Lung (tissue), 12 donors: Measurements from ENCODE around the gene KIZ. TPM values are rescaled to one million over a fixed set of nuclear protein-coding genes. Genes with fewer than 3 reads are reported as not detected.

Source experiments
- ATAC-seq: fragments of 200-7000 bp; cut with Tn5 transposase; one replicate; pipeline ENCODE4 v1.9.1; 2020; ENCODE audit warnings: moderate number of reproducible peaks; ENCODE audit not compliant: insufficient read depth, low FRiP score
- DNase-seq, 3 donors: peaks; one replicate each; pipeline ENCODE4 v3.0.0-alpha.2; 2013 to 2017
- H3K27ac ChIP-seq, 2 donors: one replicate each; pipeline ENCODE4 v1.5.1; 2013; ENCODE audit warnings: mild to moderate bottlenecking in 2 of 2, moderate library complexity in 2 of 2, control low read depth in 1 of 2, inconsistent platforms in 1 of 2, low read depth in 1 of 2, low read length in 1 of 2
- H3K27me3 ChIP-seq, 3 donors: one replicate each; pipeline ENCODE4 v1.5.1; 2013; ENCODE audit warnings: low read length in 2 of 3; ENCODE audit not compliant: control insufficient read depth in 3 of 3, insufficient read depth in 3 of 3
- H3K36me3 ChIP-seq, 4 donors: one replicate each; pipeline ENCODE4 v1.5.1; 2013; ENCODE audit warnings: low read length in 4 of 4, mild to moderate bottlenecking in 1 of 4, moderate library complexity in 1 of 4; ENCODE audit not compliant: control insufficient read depth in 4 of 4, insufficient read depth in 4 of 4
- H3K4me1 ChIP-seq, 5 donors: one replicate each; pipeline ENCODE4 v1.5.1; 2013; ENCODE audit warnings: low read length in 5 of 5, mild to moderate bottlenecking in 2 of 5, moderate library complexity in 1 of 5; ENCODE audit not compliant: control insufficient read depth in 5 of 5, insufficient read depth in 5 of 5
- H3K4me3 ChIP-seq: one replicate; pipeline ENCODE4 v1.5.1; 2013; ENCODE audit warnings: mild to moderate bottlenecking, control low read depth, moderate library complexity
- H3K9ac ChIP-seq, 2 donors: one replicate each; pipeline ENCODE4 v1.5.1; 2013; ENCODE audit warnings: low read length in 2 of 2, control low read depth in 1 of 2; ENCODE audit not compliant: insufficient read depth in 1 of 2
- H3K9me3 ChIP-seq, 4 donors: one replicate each; pipeline ENCODE4 v1.5.1; 2013; ENCODE audit warnings: low read length in 3 of 4, mild to moderate bottlenecking in 1 of 4, moderate library complexity in 1 of 4; ENCODE audit not compliant: control insufficient read depth in 4 of 4, insufficient read depth in 3 of 4
- whole genome bisulfite sequencing, 2 donors: extraction: QIAGEN DNeasy Blood & Tissue Kit; methylation state at CpG; one replicate each; pipeline ENCODE4 v1.1.7; 2013; 5-methylcytosine and 5-hydroxymethylcytosine counted together
- polyA plus RNA-seq, 2 donors: library from polyadenylated mRNA; stranded (reverse); fragments of 200-250 nt; gene quantifications; one replicate each; pipeline ENCODE4 v1.2.1, GENCODE V29; 2013
- total RNA-seq, 2 donors: library from RNA; depleted of rRNA in 1 of 2; stranded (reverse); fragments of >200 nt in 1 of 2; gene quantifications; one replicate each; pipeline ENCODE4 v1.2.1, GENCODE V29; 2014 to 2021
- TF ChIP-seq, protein P1 (sequence below): IDR thresholded peaks from 2 replicates; pipeline ENCODE4 v1.5.1; 2012; ENCODE audit warnings: mild to moderate bottlenecking; ENCODE audit errors: control extremely low read depth, extremely low read depth
- donor health status: control.
- donor health status: control.
- donor health status: Bipolar disorder and iron deficiency.
- donor health status: healthy.
- donor health status: DM: yes; HTN: yes; CAD: no.

The KIZ gene
- total and polyA plus RNA-seq, 4 donors = 4.1 to 22.5 (median 9.1) TPM

- peaks cover 12 to 78% (median 54%) of the 10 kb centered on the region in 3 donors for H3K27me3 ChIP-seq
- TF ChIP-seq, protein P1, sequence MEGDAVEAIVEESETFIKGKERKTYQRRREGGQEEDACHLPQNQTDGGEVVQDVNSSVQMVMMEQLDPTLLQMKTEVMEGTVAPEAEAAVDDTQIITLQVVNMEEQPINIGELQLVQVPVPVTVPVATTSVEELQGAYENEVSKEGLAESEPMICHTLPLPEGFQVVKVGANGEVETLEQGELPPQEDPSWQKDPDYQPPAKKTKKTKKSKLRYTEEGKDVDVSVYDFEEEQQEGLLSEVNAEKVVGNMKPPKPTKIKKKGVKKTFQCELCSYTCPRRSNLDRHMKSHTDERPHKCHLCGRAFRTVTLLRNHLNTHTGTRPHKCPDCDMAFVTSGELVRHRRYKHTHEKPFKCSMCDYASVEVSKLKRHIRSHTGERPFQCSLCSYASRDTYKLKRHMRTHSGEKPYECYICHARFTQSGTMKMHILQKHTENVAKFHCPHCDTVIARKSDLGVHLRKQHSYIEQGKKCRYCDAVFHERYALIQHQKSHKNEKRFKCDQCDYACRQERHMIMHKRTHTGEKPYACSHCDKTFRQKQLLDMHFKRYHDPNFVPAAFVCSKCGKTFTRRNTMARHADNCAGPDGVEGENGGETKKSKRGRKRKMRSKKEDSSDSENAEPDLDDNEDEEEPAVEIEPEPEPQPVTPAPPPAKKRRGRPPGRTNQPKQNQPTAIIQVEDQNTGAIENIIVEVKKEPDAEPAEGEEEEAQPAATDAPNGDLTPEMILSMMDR = no peak
- 30 to 31% methylated on average over 14 of the region's 14 CpGs for WGBS, 2 donors
Measured at GRCh38 chr20:21090111-21090618, 35.7 kb upstream of the KIZ start.

DNA sequence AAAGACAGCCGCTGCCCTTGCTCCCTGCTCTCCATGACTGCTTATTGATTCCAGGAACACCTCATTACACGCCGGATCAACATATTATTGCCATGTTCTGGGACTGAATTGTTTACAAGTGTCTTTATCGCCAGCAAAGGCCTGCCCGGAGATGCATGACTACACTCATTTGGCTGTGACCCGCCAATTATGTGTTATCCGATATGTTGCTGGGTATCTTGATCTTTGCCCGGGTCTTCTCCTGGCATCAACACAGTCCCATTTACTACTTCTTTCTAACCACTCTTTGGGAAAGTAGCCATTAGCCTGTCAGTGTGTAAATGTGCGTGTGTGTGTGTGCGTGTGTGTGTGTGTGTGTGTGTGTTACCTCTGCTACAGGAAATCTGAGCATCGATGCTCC is 35.2 kb upstream of the KIZ start:
- Histone ChIP-seq H3K4me1 (peaks cover 0 to 8% (median 6%) of the 10 kb centered on the region in 5 donors), H3K27me3 (peaks cover 12 to 83% (median 59%) of the 10 kb centered on the region in 3 donors), H3K9me3 (no peaks in the 10 kb centered on the region), H3K36me3 (no peaks in the 10 kb centered on the region), H3K27ac (no peak overlapping the region), H3K9ac (no peak overlapping the region), H3K4me3 (no peak overlapping the region)
- TF ChIP-seq, protein P1 = no peak
- peak; percentile 30 to 57 (median 43) for DNase-seq
- no peak for ATAC-seq
- 70 to 71% methylated on average over 11 of the region's 11 CpGs for WGBS, 2 donors

More at GRCh38 chr20:21090111-21090618, 35.7 kb upstream of the KIZ start:
- no peak overlapping the region for H3K9ac ChIP-seq
- DNase-seq = peak; percentile 13 to 19 (median 18)
- H3K9me3 ChIP-seq = no peaks in the 10 kb centered on the region
- no peak for ATAC-seq
- H3K27ac ChIP-seq = no peak overlapping the region
- H3K4me1 ChIP-seq = peaks cover 0 to 8% (median 6%) of the 10 kb centered on the region in 5 donors
- H3K4me3 ChIP-seq = no peak overlapping the region
- H3K36me3 ChIP-seq = no peaks in the 10 kb centered on the region

- TF ChIP-seq, protein P1 = no peak
- peaks cover 0 to 8% (median 6%) of the 10 kb centered on the region in 5 donors for H3K4me1 ChIP-seq
- WGBS, 2 donors = 74 to 78% methylated on average over 3 of the region's 3 CpGs
- H3K9me3 ChIP-seq = no peaks in the 10 kb centered on the region
- H3K27ac ChIP-seq = no peak overlapping the region
- H3K36me3 ChIP-seq = no peaks in the 10 kb centered on the region
- ATAC-seq (no peak), DNase-seq (no peak)
- H3K4me3 ChIP-seq = no peak overlapping the region
- H3K27me3 ChIP-seq = peaks cover 12 to 94% (median 74%) of the 10 kb centered on the region in 3 donors
- no peak overlapping the region for H3K9ac ChIP-seq
Measured at GRCh38 chr20:21092806-21093205, 33.1 kb upstream of the KIZ start.
